Right hindlimb (tissue), 1 donor: Measurements from ENCODE around the gene ERMAP.
A peak's percentile ranks its signal among the peaks of the same experiment; 100 is the strongest.
"Not testable (repeated sequence)": the region's sequence is repeated elsewhere in the genome, so short reads cannot be mapped to it uniquely, and the experiment has no call there.

Source experiments
- DNase-seq: peaks from one replicate; pipeline ENCODE4 v3.0.0-alpha.2; 2018

The ERMAP gene

GRCh38 chr1:42846257-42847110 is 29.6 kb downstream of the ERMAP start, which contains the start of gene ZNF691:
TSS of gene ZNF691 (plus strand) at chr1:42846613. CDS start at chr1:42849659, 3,046 bp downstream.
- DNase-seq, result peak; percentile 97

- DNase-seq, result no peak
Observed at GRCh38 chr1:42847111-42847595, 30.2 kb downstream of the ERMAP start.

GRCh38 chr1:42847721-42848460 is 31.0 kb downstream of the ERMAP start:
- no peak for DNase-seq

DNA sequence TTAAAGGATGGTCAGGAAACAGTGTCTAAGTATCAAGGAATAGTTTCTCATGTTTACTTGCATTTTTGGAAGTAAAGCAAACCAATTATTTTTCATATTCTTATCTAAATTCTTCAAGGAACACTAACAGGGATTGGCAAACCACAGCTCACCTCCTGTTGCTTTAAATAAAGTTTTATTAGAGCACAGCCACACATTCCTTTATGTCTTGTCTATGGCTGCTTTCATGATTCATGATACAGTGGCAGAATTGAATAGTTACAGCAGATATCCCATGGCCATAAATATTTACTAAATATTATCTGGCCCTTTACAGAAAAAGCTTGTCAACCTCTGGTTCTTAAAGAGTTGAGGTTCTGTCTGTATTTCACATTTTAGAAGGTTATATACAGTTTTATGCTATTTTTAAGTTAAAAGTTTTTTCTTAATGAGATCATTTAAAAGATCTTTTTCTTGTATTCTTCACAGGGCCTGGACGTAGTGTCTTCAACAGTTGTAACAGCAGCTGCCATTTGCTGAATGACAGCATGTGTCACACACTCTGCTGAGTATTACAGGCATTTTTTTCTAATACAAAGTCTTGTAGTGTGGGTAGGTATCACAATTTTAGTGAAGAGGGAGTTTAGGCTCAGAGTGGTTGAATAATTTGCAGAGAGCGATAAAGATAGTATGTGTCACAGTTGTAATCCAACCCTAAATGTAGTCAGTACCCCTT is 32.1 kb downstream of the ERMAP start:
- no peak for DNase-seq

- no peak for DNase-seq
Observed at GRCh38 chr1:42849944-42850343, 33.0 kb downstream of the ERMAP start.

DNA sequence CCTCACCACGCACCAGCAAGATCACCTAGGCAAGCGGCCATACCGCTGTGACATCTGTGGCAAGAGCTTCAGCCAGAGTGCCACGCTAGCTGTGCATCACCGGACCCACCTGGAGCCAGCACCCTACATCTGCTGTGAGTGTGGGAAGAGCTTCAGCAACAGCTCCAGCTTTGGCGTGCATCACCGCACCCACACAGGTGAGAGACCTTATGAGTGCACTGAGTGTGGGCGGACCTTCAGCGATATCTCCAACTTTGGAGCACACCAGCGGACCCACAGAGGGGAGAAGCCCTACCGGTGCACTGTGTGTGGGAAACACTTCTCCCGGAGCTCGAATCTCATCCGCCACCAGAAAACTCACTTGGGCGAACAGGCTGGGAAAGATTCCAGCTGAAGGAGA is 34.5 kb downstream of the ERMAP start:
- no peak for DNase-seq

DNA sequence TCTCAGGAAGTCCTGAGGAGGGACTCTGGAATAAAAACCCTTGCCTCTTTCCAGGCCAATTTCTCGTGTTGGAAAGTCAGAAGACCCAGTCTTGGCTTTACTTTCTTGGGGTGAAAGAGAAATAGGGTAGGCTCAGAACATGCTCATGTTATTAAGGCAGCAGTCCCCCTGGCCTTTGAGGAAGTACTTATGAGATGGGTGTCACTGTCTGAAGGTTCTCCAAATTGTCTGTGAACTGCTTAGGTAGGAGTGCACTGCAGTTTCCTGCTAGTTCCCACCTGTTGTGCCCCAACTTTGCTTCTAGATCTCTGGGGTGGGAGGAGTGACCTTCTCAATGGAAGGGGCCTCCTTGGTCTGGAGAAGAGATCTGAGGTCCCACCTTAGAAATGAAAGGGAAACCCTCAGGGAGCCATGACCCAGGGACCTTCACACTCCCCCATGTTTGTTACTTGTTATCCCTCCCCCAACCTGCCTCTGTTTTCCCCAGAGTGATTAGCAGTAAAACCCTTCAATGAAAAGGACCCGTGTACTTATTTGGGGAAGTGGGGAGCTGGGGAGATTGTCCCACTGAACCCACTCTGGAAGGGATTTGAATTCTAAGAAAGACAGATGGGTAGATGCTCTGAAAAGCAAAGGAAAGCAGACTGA is 35.2 kb downstream of the ERMAP start:
- no peak for DNase-seq

DNA sequence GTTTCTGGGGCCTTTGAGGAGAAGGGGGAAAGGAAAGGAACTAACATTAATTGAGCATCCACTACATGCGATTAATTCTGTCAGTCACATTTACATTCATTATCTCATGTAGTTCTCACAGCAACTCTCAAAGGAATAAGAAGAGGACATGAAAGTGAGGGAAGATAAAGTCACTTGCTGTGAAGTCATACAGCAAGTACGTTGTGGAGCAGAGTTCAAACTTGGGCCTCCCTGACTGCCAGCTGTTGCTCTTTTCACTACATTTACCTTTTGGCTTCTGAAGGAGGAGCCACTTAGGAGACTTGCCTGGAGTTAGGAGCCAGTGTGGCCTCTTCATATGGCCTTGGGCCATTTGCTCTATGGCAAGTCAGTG is 35.7 kb downstream of the ERMAP start:
- DNase-seq, result no peak

DNA sequence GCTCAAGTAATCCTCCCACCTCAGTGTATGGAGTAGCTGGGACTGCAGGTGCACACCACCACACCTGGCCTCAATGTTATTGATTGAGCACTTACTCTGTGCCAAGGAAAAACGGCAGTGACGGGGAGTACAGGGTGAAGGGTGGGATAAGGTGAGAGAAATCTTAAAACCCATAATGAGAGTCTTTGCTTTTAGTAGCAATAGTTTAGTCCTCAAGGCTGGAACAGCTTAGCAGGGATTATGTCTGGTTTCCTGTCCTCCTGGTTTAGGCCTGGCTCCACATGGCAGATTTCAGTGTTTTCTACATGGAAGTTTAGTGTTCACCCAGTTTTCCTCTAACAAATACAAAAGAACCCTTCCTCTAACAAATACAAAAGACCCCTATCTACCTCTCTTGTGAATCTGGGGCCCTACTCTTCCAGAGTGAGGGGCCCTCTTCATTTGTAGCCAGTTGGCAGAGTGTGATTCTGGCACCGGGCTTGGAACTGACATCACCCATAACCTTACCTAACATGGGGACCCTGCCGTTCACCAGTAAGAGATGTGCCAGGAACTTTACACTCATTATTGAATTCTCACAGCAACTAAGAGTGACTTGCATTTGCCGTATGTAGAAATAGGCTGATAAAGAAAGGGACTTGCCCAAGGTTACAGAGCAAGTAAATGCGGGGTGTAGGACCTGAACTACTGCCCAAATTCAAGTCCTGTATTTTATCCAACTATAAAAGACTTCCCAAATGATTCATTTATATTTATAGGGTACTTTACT is 36.4 kb downstream of the ERMAP start:
- DNase-seq, result no peak

- DNase-seq, result not testable (repeated sequence)
Observed at GRCh38 chr1:42856554-42856953, 39.6 kb downstream of the ERMAP start.

DNA sequence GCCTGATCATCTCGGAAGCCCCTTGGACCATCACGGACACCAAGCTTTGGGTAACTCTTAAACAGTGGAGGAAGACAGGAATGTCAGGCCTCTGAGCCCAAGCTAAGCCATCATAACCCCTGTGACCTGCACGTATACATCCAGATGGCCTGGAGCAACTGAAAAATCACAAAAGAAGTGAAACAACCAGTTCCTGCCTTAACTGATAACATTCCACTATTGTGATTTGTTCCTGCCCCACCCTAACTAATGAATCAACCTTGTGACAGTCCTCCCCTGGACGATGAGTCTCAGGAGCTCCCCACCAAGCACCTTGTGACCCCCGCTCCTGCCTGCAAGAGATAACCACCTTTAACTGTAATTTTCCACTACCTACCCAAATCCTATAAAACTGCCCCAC is 42.4 kb downstream of the ERMAP start:
- DNase-seq, result not testable (repeated sequence)

DNA sequence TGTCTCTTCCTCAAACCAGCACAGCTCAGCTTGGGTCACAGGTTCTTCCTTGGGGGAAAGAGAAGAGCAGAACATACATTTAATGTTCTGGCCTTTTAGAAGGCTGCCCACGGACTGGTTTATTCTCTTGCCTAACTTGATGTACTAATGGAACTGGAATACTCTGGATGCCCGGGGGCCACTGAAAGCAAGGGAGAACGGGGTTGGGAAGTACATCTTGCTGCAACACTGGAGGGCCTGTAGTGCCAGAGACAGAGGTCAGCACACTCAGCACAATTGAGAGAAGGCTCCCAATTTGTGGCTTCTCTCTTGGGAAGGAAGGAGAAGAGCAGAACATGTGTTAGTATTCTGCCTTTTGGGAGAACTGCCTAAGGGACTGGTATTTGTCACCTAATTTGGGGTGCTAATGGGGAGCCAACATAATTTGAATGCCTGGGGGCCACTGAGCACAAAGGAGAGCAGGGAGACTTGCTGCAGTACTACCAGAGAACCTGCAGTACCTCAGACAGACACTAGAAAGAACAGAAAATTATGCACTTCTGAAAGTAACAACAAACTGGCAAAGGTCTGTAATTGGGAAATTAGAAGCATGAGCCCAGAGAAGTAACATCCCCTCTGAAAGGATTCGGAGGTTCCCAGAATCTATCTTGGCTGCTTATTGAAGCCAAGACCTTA is 43.6 kb downstream of the ERMAP start:
- DNase-seq, result no peak

DNA sequence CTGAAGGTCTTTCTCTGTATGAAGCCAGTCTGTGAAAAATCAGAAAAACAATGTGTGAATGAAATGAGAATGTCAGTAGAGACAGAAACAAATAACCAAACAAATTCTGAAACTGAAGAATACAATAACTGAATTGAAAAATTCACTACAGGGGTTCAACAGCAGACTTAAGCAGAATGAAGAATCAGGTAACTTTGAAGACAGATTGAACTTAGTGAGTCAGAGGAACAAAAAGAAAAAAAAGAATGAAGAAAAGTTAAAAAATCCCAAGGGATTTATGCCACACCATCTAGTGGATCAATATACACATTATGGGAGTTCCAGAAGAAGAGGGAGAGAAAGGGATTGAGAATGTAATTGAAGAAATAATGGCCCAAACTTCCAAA is 44.1 kb downstream of the ERMAP start:
- no peak for DNase-seq

- DNase-seq, result no peak
Observed at GRCh38 chr1:42866549-42866948, 49.6 kb downstream of the ERMAP start.

DNA sequence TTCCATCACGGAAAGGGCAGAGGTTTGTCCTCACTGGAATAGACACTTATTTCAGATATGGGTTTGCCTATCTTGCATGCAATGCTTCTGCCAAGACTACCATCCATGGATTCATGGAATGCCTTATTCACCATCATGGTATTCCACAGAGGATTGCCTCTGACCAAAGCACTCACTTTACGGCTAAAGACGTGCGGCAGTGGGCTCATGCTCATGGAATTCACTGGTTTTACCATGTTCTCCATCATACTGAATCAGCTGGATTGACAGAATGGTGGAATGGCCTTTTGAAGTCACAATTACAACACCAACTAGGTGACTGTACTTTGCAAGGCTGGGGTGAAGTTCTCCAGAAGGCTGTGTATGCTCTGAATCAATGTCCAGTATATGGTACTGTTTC is 51.5 kb downstream of the ERMAP start:
- not testable (repeated sequence) for DNase-seq

- DNase-seq, result not testable (repeated sequence)
Observed at GRCh38 chr1:42869254-42869653, 52.3 kb downstream of the ERMAP start.

DNA sequence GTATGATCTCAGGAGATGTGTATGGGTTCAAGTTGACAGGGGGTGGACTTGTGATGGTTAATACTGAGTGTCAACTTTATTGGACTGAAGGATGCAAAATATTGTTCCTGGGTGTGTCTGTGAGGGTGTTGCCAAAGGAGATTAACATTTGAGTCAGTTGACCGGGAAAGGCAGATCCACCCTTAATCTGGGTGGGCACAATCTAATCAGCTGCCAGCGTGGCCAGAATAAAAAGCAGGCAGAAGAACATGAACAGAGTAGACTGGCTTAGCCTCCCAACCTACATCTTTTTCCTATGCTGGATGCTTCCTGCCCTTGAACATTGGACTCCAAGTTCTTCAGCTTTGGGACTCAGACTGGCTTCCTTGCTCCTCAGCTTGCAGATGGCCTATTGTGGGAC is 52.8 kb downstream of the ERMAP start:
- not testable (repeated sequence) for DNase-seq

DNA sequence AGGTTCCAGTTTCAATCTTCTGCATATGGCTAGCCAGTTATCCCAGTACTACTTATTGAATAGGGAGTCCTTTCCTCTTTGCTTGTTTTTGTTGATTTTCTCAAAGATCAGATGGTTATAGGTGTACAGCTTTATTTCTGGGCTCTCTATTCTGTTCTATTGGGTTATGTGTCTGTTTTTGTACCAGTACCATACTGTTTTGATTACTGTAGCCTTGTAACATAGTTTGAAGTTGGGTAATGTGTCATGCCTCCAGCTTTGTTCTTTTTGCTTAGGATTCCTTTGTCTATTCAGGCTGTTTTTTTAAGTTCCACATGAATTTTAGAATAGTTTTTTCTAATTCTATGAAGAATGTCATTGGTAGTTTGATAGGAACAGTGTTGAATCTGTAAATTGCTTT is 56.2 kb downstream of the ERMAP start:
- not testable (repeated sequence) for DNase-seq

GRCh38 chr1:42873670-42874069 is 56.7 kb downstream of the ERMAP start:
- no peak for DNase-seq

DNA sequence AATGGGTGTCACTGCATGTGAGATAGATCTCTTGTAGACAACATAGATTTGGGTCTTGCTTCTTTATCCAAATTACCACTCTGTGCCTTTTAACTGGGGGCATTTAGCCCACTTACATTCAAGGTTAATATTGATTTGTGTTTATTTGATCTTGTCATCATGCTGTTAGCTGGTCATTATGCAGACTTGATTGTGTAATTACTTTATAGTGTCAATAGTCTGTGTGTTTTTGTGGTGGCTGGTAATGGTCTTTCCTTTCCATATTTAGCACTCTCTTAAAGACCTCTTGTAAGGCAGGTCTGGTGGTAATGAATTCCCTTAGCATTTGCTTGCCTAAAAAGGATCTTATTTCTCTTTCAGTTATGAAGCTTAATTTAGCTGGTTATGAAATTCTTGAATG is 59.1 kb downstream of the ERMAP start:
- no peak for DNase-seq

- DNase-seq, result no peak
Observed at GRCh38 chr1:42877380-42877779, 60.5 kb downstream of the ERMAP start.
